Cardiac atrium fibroblast (primary cell): ENCODE measurements around the gene UBB. TPM values are rescaled to one million over a fixed set of nuclear protein-coding genes. Genes with fewer than 3 reads are reported as not detected.

Source experiments
- total RNA-seq: library from RNA; depleted of rRNA; stranded (reverse); fragments of >200 nt; gene quantifications from 2 replicates; pipeline ENCODE4 v1.2.3, GENCODE V29; 2015

UBB gene
- total RNA-seq: 828 and 1,079 TPM in 2 replicates

GRCh38 chr17:16380640-16381495, at the start of gene UBB:
Gene UBB, plus strand, starts transcription at chr17:16381091. Its CDS starts 817 bp downstream, at chr17:16381908.

GRCh38 chr17:16353317-16354174, 27.3 kb upstream of the UBB start, which contains the start of gene CENPV:
Gene CENPV, minus strand, starts transcription at chr17:16353469. Its CDS starts 33 bp downstream, at chr17:16353436.

GRCh38 chr17:16415031-16415924, 34.4 kb downstream of the UBB start, which contains the start of gene TRPV2:
Gene TRPV2, plus strand, starts transcription at chr17:16415571. Its CDS starts 2,098 bp downstream, at chr17:16417669.

Other genes starting within 250 kb of the UBB start
- gene NCOR1, start 165.6 kb upstream of the UBB start, total RNA-seq: 37.3 and 39.7 TPM in 2 replicates
- gene PIGL, start 163.9 kb upstream of the UBB start, total RNA-seq: 18.8 and 29.1 TPM in 2 replicates
- 9.4 and 13.2 TPM in 2 replicates for gene CENPV, start 27.6 kb upstream of the UBB start, total RNA-seq
- 32.7 and 47.3 TPM in 2 replicates for gene TRPV2, start 34.5 kb downstream of the UBB start, total RNA-seq
- 2.2 and 2.4 TPM in 2 replicates for gene LRRC75A, start 111.1 kb downstream of the UBB start, total RNA-seq
- 2.5 and 8.7 TPM in 2 replicates for gene ZNF287, start 188.1 kb downstream of the UBB start, total RNA-seq